Right lobe of liver (tissue), 4 donors: ENCODE data around the gene DHX57.

ENCODE experiments used
- POLR2A ChIP-seq: fragments of 450-650 bp; IDR thresholded peaks from one replicate; pipeline ENCODE4 v1.6.1; 2017; ENCODE audit warnings: antibody characterized with exemption, mild to moderate bottlenecking
- TF ChIP-seq, protein P1 (sequence below), 4 donors: fragments of 200-600 bp in 3 of 4; fragments of 450-650 bp in 1 of 4; IDR thresholded peaks; one replicate each; pipeline versions ENCODE4 v1.5.1 to v1.8.0; 2016 to 2022; ENCODE audit warnings: antibody characterized with exemption in 4 of 4, mild to moderate bottlenecking in 2 of 4
- donor health status: DM: no; HTN: no; CAD: no.
- donor health status: DM: no; HTN: no; CAD: no.
- donor health status: DM: no; HTN: yes; CAD: no.

DNA sequence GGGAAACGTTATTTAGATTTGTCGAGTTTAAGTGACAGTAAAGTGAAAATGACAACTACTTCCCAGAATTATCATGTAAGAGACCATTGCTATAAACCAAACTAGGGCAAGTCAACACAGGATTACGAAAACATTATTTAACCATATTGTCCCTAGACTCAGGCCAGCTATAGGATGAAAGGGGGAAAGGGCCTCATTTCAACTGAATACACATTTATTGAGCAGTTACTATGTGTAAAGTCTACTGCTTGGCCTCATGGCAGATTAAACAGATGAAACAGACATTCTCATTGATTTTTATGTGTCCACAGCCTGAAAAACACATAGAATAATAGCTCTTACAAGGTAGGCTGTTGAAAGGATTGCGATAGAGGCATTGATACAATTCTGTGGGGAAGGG is 46.7 kb upstream of the DHX57 start:
- TF ChIP-seq, protein P1, sequence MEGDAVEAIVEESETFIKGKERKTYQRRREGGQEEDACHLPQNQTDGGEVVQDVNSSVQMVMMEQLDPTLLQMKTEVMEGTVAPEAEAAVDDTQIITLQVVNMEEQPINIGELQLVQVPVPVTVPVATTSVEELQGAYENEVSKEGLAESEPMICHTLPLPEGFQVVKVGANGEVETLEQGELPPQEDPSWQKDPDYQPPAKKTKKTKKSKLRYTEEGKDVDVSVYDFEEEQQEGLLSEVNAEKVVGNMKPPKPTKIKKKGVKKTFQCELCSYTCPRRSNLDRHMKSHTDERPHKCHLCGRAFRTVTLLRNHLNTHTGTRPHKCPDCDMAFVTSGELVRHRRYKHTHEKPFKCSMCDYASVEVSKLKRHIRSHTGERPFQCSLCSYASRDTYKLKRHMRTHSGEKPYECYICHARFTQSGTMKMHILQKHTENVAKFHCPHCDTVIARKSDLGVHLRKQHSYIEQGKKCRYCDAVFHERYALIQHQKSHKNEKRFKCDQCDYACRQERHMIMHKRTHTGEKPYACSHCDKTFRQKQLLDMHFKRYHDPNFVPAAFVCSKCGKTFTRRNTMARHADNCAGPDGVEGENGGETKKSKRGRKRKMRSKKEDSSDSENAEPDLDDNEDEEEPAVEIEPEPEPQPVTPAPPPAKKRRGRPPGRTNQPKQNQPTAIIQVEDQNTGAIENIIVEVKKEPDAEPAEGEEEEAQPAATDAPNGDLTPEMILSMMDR (IDR thresholded peaks at IDR 0.05), result no peak
- TF ChIP-seq POLR2A, result no peak
